T-helper 2 cell (primary cell): ENCODE data around the gene HPS4.
"Not testable (repeated sequence)": the region's sequence is repeated elsewhere in the genome, so short reads cannot be mapped to it uniquely, and the experiment has no call there.

Experiments
- DNase-seq, 5 experiments: peaks; one replicate each; pipeline versions ENCODE4 v3.0.0 to v3.0.0-alpha.2; 2012 to 2022

The HPS4 gene

GRCh38 chr22:26439559-26439958 lies 44.0 kb downstream of the HPS4 start:
- DNase-seq: no peak

- DNase-seq: not testable (repeated sequence)
Observed at GRCh38 chr22:26438776-26439175, 44.8 kb downstream of the HPS4 start.

- no peak for DNase-seq
Observed at GRCh38 chr22:26437694-26438392, 45.7 kb downstream of the HPS4 start.

GRCh38 chr22:26436903-26437515 lies 46.6 kb downstream of the HPS4 start:
- no peak for DNase-seq

- DNase-seq: no peak
Observed at GRCh38 chr22:26435327-26436093, 48.1 kb downstream of the HPS4 start.

GRCh38 chr22:26433805-26434204 lies 49.8 kb downstream of the HPS4 start:
- no peak for DNase-seq

GRCh38 chr22:26432619-26433311 lies 50.8 kb downstream of the HPS4 start:
- DNase-seq: no peak

GRCh38 chr22:26431261-26431995 lies 52.2 kb downstream of the HPS4 start:
- DNase-seq: peak in 1 of 5 experiments; percentile 37

- DNase-seq: peak in 1 of 5 experiments; percentile 17
Observed at GRCh38 chr22:26430600-26430999, 53.0 kb downstream of the HPS4 start.

GRCh38 chr22:26429458-26430286 lies 53.9 kb downstream of the HPS4 start:
- DNase-seq: peak in 1 of 5 experiments; percentile 27

GRCh38 chr22:26428515-26429457 lies 54.8 kb downstream of the HPS4 start, which contains the start of gene ASPHD2:
Gene ASPHD2, plus strand, starts transcription at chr22:26429260. Its CDS starts 4,356 bp downstream, at chr22:26433616.
- peak; percentile 65 to 91 (median 75) for DNase-seq

- no peak for DNase-seq
Observed at GRCh38 chr22:26426924-26427323, 56.7 kb downstream of the HPS4 start.

GRCh38 chr22:26418620-26419019 lies 65.0 kb downstream of the HPS4 start:
- DNase-seq: no peak

- DNase-seq: no peak
Observed at GRCh38 chr22:26417406-26417805, 66.2 kb downstream of the HPS4 start.

- DNase-seq: no peak
Observed at GRCh38 chr22:26416670-26417276, 66.8 kb downstream of the HPS4 start.

- DNase-seq: no peak
Observed at GRCh38 chr22:26416256-26416655, 67.3 kb downstream of the HPS4 start.

- no peak for DNase-seq
Observed at GRCh38 chr22:26414347-26414746, 69.2 kb downstream of the HPS4 start.

GRCh38 chr22:26410386-26410785 lies 73.2 kb downstream of the HPS4 start:
- DNase-seq: no peak

- no peak for DNase-seq
Observed at GRCh38 chr22:26409719-26410335, 73.8 kb downstream of the HPS4 start.
